Renal pelvis (tissue), 4 donors: ENCODE data around the gene C3AR1. TPM values are rescaled to one million over a fixed set of nuclear protein-coding genes. Genes with fewer than 3 reads are reported as not detected.
"Not testable (repeated sequence)": the region's sequence is repeated elsewhere in the genome, so short reads cannot be mapped to it uniquely, and the experiment has no call there.

Source experiments
- DNase-seq: peaks from one replicate; pipeline ENCODE4 v3.0.0-alpha.2; 2013
- polyA plus RNA-seq, 3 donors: library from polyadenylated mRNA; unstranded; fragments of 120-200 nt; gene quantifications; one replicate each; pipeline ENCODE4 v1.2.1, GENCODE V29; 2013; ENCODE audit not compliant: insufficient read length in 3 of 3

The C3AR1 gene
- polyA plus RNA-seq, 3 donors, result 2.4 to 3.7 (median 3.5) TPM

- DNase-seq, result not testable (repeated sequence)
These were observed 35.1 kb downstream of the C3AR1 start for GRCh38 chr12:8031017-8031416.

- no peak for DNase-seq
These were observed 36.0 kb downstream of the C3AR1 start for GRCh38 chr12:8030189-8030588.

GRCh38 chr12:8028267-8028666, 37.9 kb downstream of the C3AR1 start:
- no peak for DNase-seq

- DNase-seq, result no peak
These were observed 38.3 kb downstream of the C3AR1 start for GRCh38 chr12:8027856-8028255.

GRCh38 chr12:8026291-8026900, 39.8 kb downstream of the C3AR1 start:
- peak; percentile 100 for DNase-seq

GRCh38 chr12:8018666-8019581, 47.2 kb downstream of the C3AR1 start:
- DNase-seq, result peak; percentile 51

- DNase-seq, result not testable (repeated sequence)
These were observed 47.9 kb downstream of the C3AR1 start for GRCh38 chr12:8018213-8018612.

- DNase-seq, result no peak
These were observed 51.3 kb downstream of the C3AR1 start for GRCh38 chr12:8014836-8015235.

GRCh38 chr12:8012651-8013309, 53.4 kb downstream of the C3AR1 start:
- no peak for DNase-seq

- no peak for DNase-seq
These were observed 54.8 kb downstream of the C3AR1 start for GRCh38 chr12:8011331-8011730.

Other genes with a start within 250 kb of the C3AR1 start
- gene SLC2A14, start 193.4 kb downstream of the C3AR1 start, polyA plus RNA-seq, result under 1 TPM; 0.25 to 0.99 (median 0.34) TPM
- 10 to 100 TPM; 13.3 to 20.1 (median 19.7) TPM for gene SLC2A3, start 130.2 kb downstream of the C3AR1 start, polyA plus RNA-seq
- 10 to 100 TPM; 20.1 to 24.1 (median 23.3) TPM for gene FOXJ2, start 33.6 kb downstream of the C3AR1 start, polyA plus RNA-seq
- 10 to 100 TPM; 29.7 to 36.5 (median 31.3) TPM for gene NECAP1, start 15.9 kb upstream of the C3AR1 start, polyA plus RNA-seq
- 1 to 10 TPM; 1.6 to 2.3 (median 2.2) TPM for gene CLEC4A, start 57.3 kb upstream of the C3AR1 start, polyA plus RNA-seq
- not detected for gene ZNF705A, start 90.7 kb upstream of the C3AR1 start, polyA plus RNA-seq
- gene FAM90A1, start 161.3 kb upstream of the C3AR1 start, polyA plus RNA-seq, result 1 to 10 TPM; 1.6 to 3.1 (median 2.7) TPM